Naive thymus-derived CD8-positive, alpha-beta T cell (primary cell): ENCODE data around the gene KCNT2. TPM values are rescaled to one million over a fixed set of nuclear protein-coding genes. Genes with fewer than 3 reads are reported as not detected.
"Not testable (repeated sequence)": the region's sequence is repeated elsewhere in the genome, so short reads cannot be mapped to it uniquely, and the experiment has no call there.

Experiments
- ATAC-seq, 2 donors: fragments of 150-1000 bp; cut with Tn5 transposase in 1 of 2; sonication (Bioruptor Pico), chemical (Tn5 transposase) in 1 of 2; 1 replicate in 1 of 2; 2 replicates in 1 of 2; pipeline ENCODE4 v1.10.0; 2021; ENCODE audit warnings: mild to moderate bottlenecking in 2 of 2, moderate library complexity in 2 of 2
- POLR2A ChIA-PET: fragments of 350-600 bp; sonication (Branson Sonifier 250); formaldehyde crosslinking; loops from one replicate; lab custom pipeline; 2021; ENCODE audit warnings: antibody characterized with exemption; lab: Charles Lee
- DNase-seq, 10 donors: peaks; one replicate each; pipeline versions ENCODE4 v3.0.0 to v3.0.0-alpha.2; 2020 to 2022
- H3K27ac Mint-ChIP-seq, 10 donors: one replicate each; pipeline ENCODE4 v1.8.0; 2020 to 2022; ENCODE audit warnings: mild to moderate bottlenecking in 10 of 10, mixed read lengths in 10 of 10, moderate library complexity in 4 of 10, inconsistent platforms in 1 of 10
- H3K27me3 Mint-ChIP-seq, 5 donors: one replicate each; pipeline ENCODE4 v1.8.0; 2021 to 2022; ENCODE audit warnings: mixed read lengths in 5 of 5
- H3K36me3 Mint-ChIP-seq, 3 donors: one replicate each; pipeline ENCODE4 v1.8.0; 2020 to 2022; ENCODE audit warnings: mixed read lengths in 3 of 3, mild to moderate bottlenecking in 2 of 3, inconsistent platforms in 1 of 3
- H3K4me1 Mint-ChIP-seq, 4 donors: one replicate each; pipeline ENCODE4 v1.8.0; 2021 to 2022; ENCODE audit warnings: mixed read lengths in 4 of 4
- H3K4me3 Mint-ChIP-seq, 10 donors: one replicate each; pipeline ENCODE4 v1.8.0; 2020 to 2022; ENCODE audit warnings: mild to moderate bottlenecking in 10 of 10, mixed read lengths in 10 of 10, moderate library complexity in 6 of 10, inconsistent platforms in 1 of 10
- H3K9me3 Mint-ChIP-seq, 9 donors: one replicate each; pipeline ENCODE4 v1.8.0; 2020 to 2022; ENCODE audit warnings: mixed read lengths in 9 of 9, mild to moderate bottlenecking in 3 of 9, inconsistent platforms in 1 of 9, moderate library complexity in 1 of 9
- polyA plus RNA-seq, 3 donors: library from polyadenylated mRNA; unstranded; fragments of 300-500 nt; fragmentation: Illumina TruSeq; gene quantifications; one replicate each; pipeline ENCODE4 v1.2.3, GENCODE V29; 2021
- total RNA-seq, 8 experiments: library from RNA in 2 of 8; stranded (reverse) in 2 of 8; gene quantifications; one replicate each; pipeline ENCODE4 v1.2.3 and lab custom pipeline; 2021 to 2026

The KCNT2 gene
- total and polyA plus RNA-seq, 5 experiments from 2014 or later: not detected

GRCh38 chr1:196531737-196532524, 76.3 kb downstream of the KCNT2 start:
- Mint-ChIP-seq H3K4me1 (no peaks in the 10 kb centered on the region), H3K4me3 (no peak overlapping the region), H3K27me3 (no peaks in the 10 kb centered on the region), H3K9me3 (peaks cover 0 to 29% (median 5%) of the 10 kb centered on the region in 9 donors), H3K27ac (no peak overlapping the region), H3K36me3 (peaks cover 0 to 4% (median 0%) of the 10 kb centered on the region in 3 donors)
- DNase-seq: no peak
- no peak for ATAC-seq
- POLR2A ChIA-PET: no interaction called here

- Mint-ChIP-seq H3K9me3 (peaks cover 0 to 13% (median 2%) of the 10 kb centered on the region in 9 donors), H3K36me3 (no peaks in the 10 kb centered on the region), H3K27ac (no peak overlapping the region), H3K4me1 (no peaks in the 10 kb centered on the region), H3K27me3 (no peaks in the 10 kb centered on the region), H3K4me3 (no peak overlapping the region)
- POLR2A ChIA-PET: no interaction called here
- ATAC-seq: no peak
- no peak for DNase-seq
Measured at GRCh38 chr1:196527919-196528318, 80.3 kb downstream of the KCNT2 start.

- H3K36me3 Mint-ChIP-seq, DNase-seq, H3K27me3 Mint-ChIP-seq, H3K4me1 Mint-ChIP-seq, POLR2A ChIA-PET, H3K4me3 Mint-ChIP-seq, ATAC-seq, H3K27ac Mint-ChIP-seq: not testable (repeated sequence)
- H3K9me3 Mint-ChIP-seq: peaks cover 1 to 22% (median 8%) of the 10 kb centered on the region in 9 donors
Measured at GRCh38 chr1:196522574-196523345, 85.5 kb downstream of the KCNT2 start.

- Mint-ChIP-seq H3K36me3 (no peaks in the 10 kb centered on the region), H3K9me3 (peaks cover 0 to 30% (median 4%) of the 10 kb centered on the region in 9 donors), H3K27ac (no peak overlapping the region), H3K27me3 (no peaks in the 10 kb centered on the region), H3K4me1 (no peaks in the 10 kb centered on the region), H3K4me3 (no peak overlapping the region)
- no peak for ATAC-seq
- no peak for DNase-seq
- POLR2A ChIA-PET: no interaction called here
Measured at GRCh38 chr1:196517193-196517592, 91.0 kb downstream of the KCNT2 start.

- ATAC-seq (no peak), DNase-seq (no peak)
- POLR2A ChIA-PET: no interaction called here
- H3K4me3 Mint-ChIP-seq: no peak overlapping the region
- no peaks in the 10 kb centered on the region for H3K4me1 Mint-ChIP-seq
- no peaks in the 10 kb centered on the region for H3K36me3 Mint-ChIP-seq
- no peak overlapping the region for H3K27ac Mint-ChIP-seq
- peaks cover 0 to 36% (median 3%) of the 10 kb centered on the region in 9 donors for H3K9me3 Mint-ChIP-seq
- H3K27me3 Mint-ChIP-seq: no peaks in the 10 kb centered on the region
Measured at GRCh38 chr1:196516373-196516772, 91.9 kb downstream of the KCNT2 start.

GRCh38 chr1:196515904-196516303, 92.3 kb downstream of the KCNT2 start:
- Mint-ChIP-seq H3K27me3 (no peaks in the 10 kb centered on the region), H3K4me3 (no peak overlapping the region), H3K36me3 (no peaks in the 10 kb centered on the region), H3K9me3 (peaks cover 0 to 36% (median 3%) of the 10 kb centered on the region in 9 donors), H3K27ac (no peak overlapping the region), H3K4me1 (no peaks in the 10 kb centered on the region)
- DNase-seq (no peak), ATAC-seq (no peak)
- POLR2A ChIA-PET: no interaction called here

- POLR2A ChIA-PET: no interaction called here
- Mint-ChIP-seq H3K4me3 (no peak overlapping the region), H3K9me3 (peaks cover 0 to 31% (median 0%) of the 10 kb centered on the region in 9 donors), H3K27me3 (no peaks in the 10 kb centered on the region), H3K4me1 (no peaks in the 10 kb centered on the region), H3K36me3 (no peaks in the 10 kb centered on the region), H3K27ac (no peak overlapping the region)
- ATAC-seq: no peak
- no peak for DNase-seq
Measured at GRCh38 chr1:196513821-196514220, 94.4 kb downstream of the KCNT2 start.

- Mint-ChIP-seq H3K9me3 (peaks cover 0 to 12% (median 0%) of the 10 kb centered on the region in 9 donors), H3K27ac (no peak overlapping the region), H3K36me3 (no peaks in the 10 kb centered on the region), H3K4me3 (no peak overlapping the region), H3K4me1 (no peaks in the 10 kb centered on the region), H3K27me3 (no peaks in the 10 kb centered on the region)
- DNase-seq: no peak
- POLR2A ChIA-PET: no interaction called here
- no peak for ATAC-seq
Measured at GRCh38 chr1:196510451-196510850, 97.8 kb downstream of the KCNT2 start.

- H3K27me3 Mint-ChIP-seq, ATAC-seq, POLR2A ChIA-PET, H3K4me1 Mint-ChIP-seq, H3K36me3 Mint-ChIP-seq, H3K4me3 Mint-ChIP-seq, DNase-seq, H3K9me3 Mint-ChIP-seq, H3K27ac Mint-ChIP-seq: not testable (repeated sequence)
Measured at GRCh38 chr1:196504224-196504623, 104.0 kb downstream of the KCNT2 start.

- DNase-seq (no peak), ATAC-seq (no peak)
- peaks cover 0 to 9% (median 2%) of the 10 kb centered on the region in 9 donors for H3K9me3 Mint-ChIP-seq
- H3K27ac Mint-ChIP-seq: no peak overlapping the region
- H3K27me3 Mint-ChIP-seq: no peaks in the 10 kb centered on the region
- POLR2A ChIA-PET: no interaction called here
- no peaks in the 10 kb centered on the region for H3K4me1 Mint-ChIP-seq
- H3K4me3 Mint-ChIP-seq: no peak overlapping the region
- H3K36me3 Mint-ChIP-seq: peaks cover 0 to 5% (median 0%) of the 10 kb centered on the region in 3 donors
Measured at GRCh38 chr1:196502437-196502836, 105.8 kb downstream of the KCNT2 start.

GRCh38 chr1:196501760-196502428, 106.3 kb downstream of the KCNT2 start:
- DNase-seq: no peak
- H3K27me3 Mint-ChIP-seq: no peaks in the 10 kb centered on the region
- POLR2A ChIA-PET: no interaction called here
- H3K36me3 Mint-ChIP-seq: peaks cover 0 to 5% (median 0%) of the 10 kb centered on the region in 3 donors
- ATAC-seq: no peak
- no peak overlapping the region for H3K27ac Mint-ChIP-seq
- no peaks in the 10 kb centered on the region for H3K4me1 Mint-ChIP-seq
- peaks cover 0 to 9% (median 2%) of the 10 kb centered on the region in 9 donors for H3K9me3 Mint-ChIP-seq
- H3K4me3 Mint-ChIP-seq: no peak overlapping the region

- no peaks in the 10 kb centered on the region for H3K4me1 Mint-ChIP-seq
- H3K27ac Mint-ChIP-seq: no peak overlapping the region
- POLR2A ChIA-PET: no interaction called here
- no peak for ATAC-seq
- no peaks in the 10 kb centered on the region for H3K27me3 Mint-ChIP-seq
- DNase-seq: no peak
- H3K9me3 Mint-ChIP-seq: peaks cover 0 to 2% (median 0%) of the 10 kb centered on the region in 9 donors
- no peak overlapping the region for H3K4me3 Mint-ChIP-seq
- H3K36me3 Mint-ChIP-seq: no peaks in the 10 kb centered on the region
Measured at GRCh38 chr1:196497817-196498216, 110.4 kb downstream of the KCNT2 start.

- H3K36me3 Mint-ChIP-seq: no peaks in the 10 kb centered on the region
- DNase-seq: no peak
- POLR2A ChIA-PET: no interaction called here
Measured at GRCh38 chr1:196494766-196495165, 113.5 kb downstream of the KCNT2 start.

More at GRCh38 chr1:196494766-196495165, 113.5 kb downstream of the KCNT2 start:
- Mint-ChIP-seq H3K27ac (no peak overlapping the region), H3K4me3 (no peak overlapping the region), H3K4me1 (no peaks in the 10 kb centered on the region), H3K27me3 (no peaks in the 10 kb centered on the region), H3K9me3 (peaks cover 0 to 9% (median 0%) of the 10 kb centered on the region in 9 donors)
- no peak for ATAC-seq
